HG03342 (cell line): ENCODE results near the gene ITGB4.

Experiments used
- ATAC-seq: cut with Tn5 transposase; IDR thresholded peaks from one replicate; pipeline ENCODE4 v1.9.1; 2021; ENCODE audit warnings: mild to moderate bottlenecking, moderate library complexity; ENCODE audit not compliant: unreplicated experiment

The ITGB4 gene

DNA sequence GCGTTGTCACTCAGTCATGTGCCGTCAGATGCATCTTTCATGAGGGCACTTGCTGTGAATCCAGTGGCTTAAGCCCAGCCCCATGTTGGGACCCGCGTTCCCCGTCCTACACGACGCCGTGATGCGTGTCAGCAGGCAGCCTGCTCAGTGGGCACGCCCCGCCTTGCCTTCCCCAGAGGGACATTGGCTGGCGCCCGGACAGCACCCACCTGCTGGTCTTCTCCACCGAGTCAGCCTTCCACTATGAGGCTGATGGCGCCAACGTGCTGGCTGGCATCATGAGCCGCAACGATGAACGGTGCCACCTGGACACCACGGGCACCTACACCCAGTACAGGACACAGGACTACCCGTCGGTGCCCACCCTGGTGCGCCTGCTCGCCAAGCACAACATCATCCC, 8.8 kb downstream of the ITGB4 start:
- ATAC-seq: no peak

- ATAC-seq: no peak
Observed at GRCh38 chr17:75731086-75731715, 9.9 kb downstream of the ITGB4 start.

- ATAC-seq: no peak
Observed at GRCh38 chr17:75731716-75732498, 10.6 kb downstream of the ITGB4 start.

DNA sequence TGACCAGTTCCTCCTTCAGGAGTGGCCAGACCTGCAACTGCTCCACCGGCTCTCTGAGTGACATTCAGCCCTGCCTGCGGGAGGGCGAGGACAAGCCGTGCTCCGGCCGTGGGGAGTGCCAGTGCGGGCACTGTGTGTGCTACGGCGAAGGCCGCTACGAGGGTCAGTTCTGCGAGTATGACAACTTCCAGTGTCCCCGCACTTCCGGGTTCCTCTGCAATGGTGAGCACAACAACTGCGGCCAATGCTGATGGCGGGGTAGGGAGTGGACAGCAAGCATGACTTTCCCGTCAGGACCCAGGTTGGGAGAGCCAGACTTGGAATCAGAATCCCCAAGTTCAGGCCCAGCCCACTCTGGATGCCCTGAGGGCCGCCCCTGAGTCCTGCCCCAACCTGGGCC, 12.2 kb downstream of the ITGB4 start:
- no peak for ATAC-seq

GRCh38 chr17:75734674-75735294, 13.5 kb downstream of the ITGB4 start:
- no peak for ATAC-seq

GRCh38 chr17:75736173-75736835, 15.0 kb downstream of the ITGB4 start:
- no peak for ATAC-seq

DNA sequence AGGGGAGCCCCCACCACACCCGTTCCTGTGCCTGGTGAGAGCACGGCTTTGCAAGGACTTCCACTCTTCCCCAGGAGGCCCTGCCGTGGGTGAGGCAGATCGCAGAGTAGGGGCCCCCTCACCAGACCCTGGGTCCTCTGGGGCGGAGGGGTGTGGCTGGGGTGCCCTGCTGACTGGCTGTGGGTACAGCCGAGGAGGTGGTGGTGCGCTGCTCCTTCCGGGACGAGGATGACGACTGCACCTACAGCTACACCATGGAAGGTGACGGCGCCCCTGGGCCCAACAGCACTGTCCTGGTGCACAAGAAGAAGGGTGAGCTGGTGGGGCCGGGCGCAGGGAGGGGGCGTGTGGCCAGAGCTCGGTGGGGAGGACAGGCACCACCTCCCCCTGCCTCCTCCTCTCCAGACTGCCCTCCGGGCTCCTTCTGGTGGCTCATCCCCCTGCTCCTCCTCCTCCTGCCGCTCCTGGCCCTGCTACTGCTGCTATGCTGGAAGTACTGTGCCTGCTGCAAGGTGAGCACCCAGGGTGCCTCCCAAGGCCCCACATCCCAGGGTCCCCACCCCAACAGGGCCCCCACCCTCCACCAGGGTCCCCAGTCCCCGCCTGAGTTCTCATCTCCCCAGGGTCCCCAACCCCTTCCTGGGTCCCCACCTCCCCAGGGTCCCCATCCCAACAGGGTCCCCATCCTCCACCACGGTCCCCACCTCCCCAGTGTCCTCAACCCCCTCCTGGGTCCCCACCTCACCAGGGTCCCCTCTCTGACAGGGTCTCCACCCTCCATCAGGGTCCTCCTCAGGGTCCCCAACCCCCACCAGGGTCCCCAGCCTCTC, 16.1 kb downstream of the ITGB4 start:
- ATAC-seq: no peak

DNA sequence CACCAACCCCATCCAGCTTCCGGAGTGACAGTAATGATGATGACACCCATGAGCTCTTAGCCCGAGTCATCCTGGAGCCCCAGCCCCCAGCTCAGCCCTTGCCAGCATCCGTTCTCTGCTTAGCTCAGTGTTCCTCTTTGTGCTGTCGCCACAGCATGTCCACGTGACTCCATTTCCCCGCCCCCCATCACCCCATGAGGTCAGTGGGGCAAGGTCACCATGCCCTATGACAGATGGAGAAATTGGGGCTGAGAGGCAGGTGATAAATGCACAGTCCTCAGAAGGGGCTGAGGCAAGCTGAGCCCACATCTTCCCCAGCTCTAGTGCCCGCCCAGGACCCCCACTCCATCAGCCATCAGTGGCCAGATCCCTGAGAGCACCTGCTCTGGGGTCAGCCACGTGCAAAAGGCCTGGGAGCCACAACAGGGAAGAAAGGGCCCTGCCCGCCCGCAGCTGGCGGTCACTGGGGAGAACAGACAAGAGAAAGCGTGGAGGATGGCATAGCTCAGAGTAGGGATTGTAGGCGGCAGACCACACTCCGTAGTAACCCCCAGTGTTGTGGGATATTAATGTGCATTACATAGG, 17.1 kb downstream of the ITGB4 start:
- ATAC-seq: no peak

DNA sequence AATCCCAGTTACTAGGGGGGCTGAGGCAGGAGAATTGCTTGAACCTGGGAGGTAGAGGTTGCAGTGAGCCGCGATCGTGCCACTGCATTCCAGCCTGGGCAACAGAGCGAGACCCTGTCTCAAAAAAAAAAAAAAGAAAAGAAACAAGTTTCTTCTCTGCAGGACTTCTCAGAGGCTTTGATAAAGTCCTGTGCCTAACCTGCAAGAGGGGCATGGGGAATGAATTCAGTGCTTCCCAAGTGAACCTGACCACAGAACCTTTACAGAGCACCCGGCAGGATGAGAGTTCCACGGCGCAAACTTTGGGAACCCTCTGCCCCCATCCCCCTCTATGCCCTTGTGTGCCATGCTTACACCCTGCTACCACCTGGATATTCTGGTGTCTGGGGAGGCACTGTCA, 17.9 kb downstream of the ITGB4 start:
- no peak for ATAC-seq

DNA sequence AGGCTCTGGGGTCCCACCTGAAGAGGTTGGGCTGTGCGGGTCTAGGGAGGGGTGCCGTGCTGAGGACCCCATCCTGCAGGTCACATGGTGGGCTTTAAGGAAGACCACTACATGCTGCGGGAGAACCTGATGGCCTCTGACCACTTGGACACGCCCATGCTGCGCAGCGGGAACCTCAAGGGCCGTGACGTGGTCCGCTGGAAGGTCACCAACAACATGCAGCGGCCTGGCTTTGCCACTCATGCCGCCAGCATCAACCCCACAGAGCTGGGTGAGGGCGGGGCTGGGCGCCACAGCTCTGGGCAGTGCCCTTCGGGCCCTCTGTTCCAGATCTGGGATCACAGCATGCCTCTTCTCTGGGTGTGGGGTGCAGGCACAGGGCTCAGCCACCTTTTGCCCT, 18.5 kb downstream of the ITGB4 start:
- ATAC-seq: no peak

- ATAC-seq: no peak
Observed at GRCh38 chr17:75740215-75740614, 19.0 kb downstream of the ITGB4 start.

- no peak for ATAC-seq
Observed at GRCh38 chr17:75740631-75741077, 19.4 kb downstream of the ITGB4 start.

- ATAC-seq: no peak
Observed at GRCh38 chr17:75742337-75742736, 21.1 kb downstream of the ITGB4 start.

DNA sequence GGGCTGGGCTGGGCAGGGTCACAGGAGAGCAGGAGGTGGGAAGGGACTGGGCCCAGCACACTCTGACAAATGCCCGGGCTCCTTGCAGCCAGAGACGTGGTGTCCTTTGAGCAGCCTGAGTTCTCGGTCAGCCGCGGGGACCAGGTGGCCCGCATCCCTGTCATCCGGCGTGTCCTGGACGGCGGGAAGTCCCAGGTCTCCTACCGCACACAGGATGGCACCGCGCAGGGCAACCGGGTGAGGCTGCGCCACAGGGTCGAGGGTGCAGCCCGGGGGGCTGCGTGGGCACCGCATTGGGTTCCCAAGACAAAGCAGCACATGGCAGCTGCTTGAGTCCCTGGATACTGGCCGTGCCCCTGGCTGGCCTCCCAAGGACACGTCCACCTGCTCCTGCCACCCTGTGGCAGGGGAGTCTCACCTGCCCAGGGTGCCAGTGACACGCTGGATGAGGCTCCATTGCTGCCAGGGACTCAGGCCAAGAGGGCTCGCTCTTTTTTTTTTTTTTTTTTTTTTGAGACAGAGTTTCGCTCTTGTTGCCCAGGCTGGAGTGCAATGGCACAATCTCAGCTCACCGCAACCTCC, 22.5 kb downstream of the ITGB4 start:
- ATAC-seq: no peak

GRCh38 chr17:75748706-75749105, 27.4 kb downstream of the ITGB4 start:
- ATAC-seq: no peak

DNA sequence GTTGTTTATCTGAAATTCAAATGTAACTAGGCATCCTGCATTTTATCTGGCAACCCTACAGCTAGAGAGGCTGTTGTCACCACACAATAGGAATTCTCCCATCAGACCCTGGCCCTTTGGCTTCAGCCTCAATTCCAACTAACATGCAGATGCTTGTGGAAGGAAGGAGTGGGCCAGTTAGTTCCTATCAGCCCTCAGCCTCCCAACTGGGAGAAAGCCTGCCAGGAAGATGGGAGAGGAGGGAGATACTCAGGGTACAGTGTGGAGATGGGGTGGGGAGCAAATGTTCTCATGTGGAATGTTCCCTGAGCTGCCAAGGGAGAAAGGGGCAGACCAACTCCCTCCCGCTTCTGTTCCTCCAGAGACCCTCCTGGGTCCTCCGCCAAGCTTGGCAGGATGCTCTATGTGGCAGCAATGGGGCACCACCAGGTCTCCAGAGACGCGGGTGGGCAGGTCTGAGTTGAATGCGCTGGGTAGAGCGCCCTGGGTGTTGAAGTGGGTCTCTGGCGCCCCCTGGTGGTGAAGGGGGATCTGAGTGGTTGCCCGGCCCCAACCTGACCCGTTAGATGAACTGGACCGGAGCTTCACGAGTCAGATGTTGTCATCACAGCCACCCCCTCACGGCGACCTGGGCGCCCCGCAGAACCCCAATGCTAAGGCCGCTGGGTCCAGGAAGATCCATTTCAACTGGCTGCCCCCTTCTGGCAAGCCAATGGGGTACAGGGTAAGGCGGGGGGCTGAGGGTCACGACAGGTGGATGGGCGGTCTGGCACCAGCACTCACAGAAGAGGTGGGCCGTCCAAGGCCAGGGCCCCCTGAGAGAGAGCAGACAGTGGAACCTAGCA, 28.5 kb downstream of the ITGB4 start:
- ATAC-seq: no peak

DNA sequence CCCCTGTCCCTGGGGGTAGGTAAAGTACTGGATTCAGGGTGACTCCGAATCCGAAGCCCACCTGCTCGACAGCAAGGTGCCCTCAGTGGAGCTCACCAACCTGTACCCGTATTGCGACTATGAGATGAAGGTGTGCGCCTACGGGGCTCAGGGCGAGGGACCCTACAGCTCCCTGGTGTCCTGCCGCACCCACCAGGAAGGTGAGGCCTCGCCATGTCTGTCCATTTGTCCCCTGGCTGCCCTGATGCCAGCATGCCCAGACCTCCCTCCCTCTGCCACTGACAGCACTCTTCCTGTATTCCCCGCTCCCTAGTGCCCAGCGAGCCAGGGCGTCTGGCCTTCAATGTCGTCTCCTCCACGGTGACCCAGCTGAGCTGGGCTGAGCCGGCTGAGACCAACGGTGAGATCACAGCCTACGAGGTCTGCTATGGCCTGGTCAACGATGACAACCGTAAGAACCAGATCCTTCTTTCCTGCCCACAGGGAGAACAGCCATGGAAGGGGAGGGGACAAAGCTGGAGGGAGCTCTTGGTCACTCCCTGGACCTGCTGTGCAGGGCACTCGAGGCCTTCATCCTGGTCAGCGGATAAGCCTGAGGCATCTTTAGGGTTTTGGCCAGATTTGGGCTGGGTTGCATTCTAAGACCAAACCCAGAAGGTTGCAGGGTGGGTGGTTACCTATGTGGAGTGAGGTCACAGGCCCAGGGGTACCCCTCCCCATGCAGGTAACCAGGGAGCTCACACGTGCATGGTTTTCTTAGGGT, 29.6 kb downstream of the ITGB4 start:
- ATAC-seq: no peak

DNA sequence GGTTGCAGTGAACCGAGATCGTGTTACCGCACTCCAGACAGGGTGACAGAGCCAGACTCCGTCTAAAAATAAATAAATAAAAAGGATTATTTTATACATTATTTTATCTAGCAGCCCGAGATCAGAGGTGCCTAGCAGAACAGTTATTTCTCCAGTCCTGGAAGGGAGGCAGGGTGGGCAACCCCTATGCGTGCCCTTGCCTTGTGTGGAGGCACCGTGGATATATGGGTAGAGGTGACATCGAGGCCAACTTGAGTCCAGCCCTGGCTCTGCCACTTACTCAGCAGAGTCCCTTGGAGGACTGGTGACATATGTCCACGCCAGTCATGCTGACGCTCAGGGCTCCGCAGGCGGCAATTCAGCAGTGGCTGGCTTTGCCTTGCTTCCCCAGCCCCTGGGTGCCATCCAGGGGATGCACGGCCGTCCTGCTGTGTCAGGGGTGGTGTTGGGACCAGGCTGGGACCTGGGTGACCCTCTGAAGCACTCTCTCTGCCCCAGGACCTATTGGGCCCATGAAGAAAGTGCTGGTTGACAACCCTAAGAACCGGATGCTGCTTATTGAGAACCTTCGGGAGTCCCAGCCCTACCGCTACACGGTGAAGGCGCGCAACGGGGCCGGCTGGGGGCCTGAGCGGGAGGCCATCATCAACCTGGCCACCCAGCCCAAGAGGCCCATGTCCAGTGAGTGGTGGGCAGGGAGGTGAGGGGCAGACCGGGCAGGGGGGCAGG, 30.6 kb downstream of the ITGB4 start:
- no peak for ATAC-seq
